NCI-H446 (cell line): Measurements from ENCODE around the gene IL2RA.
A peak's percentile ranks its signal among the peaks of the same experiment; 100 is the strongest.

Source experiments
- DNase-seq, 2 experiments: peaks; one replicate each; lab custom pipeline; 2025; lab: John Stamatoyannopoulos, UW

IL2RA gene

GRCh38 chr10:6038071-6038631, 24.0 kb downstream of the IL2RA start:
- DNase-seq, result no peak

- DNase-seq, result no peak
Observed at GRCh38 chr10:6037422-6037821, 24.7 kb downstream of the IL2RA start.

- no peak for DNase-seq
Observed at GRCh38 chr10:6036861-6037321, 25.3 kb downstream of the IL2RA start.

GRCh38 chr10:6035931-6036575, 26.1 kb downstream of the IL2RA start:
- no peak for DNase-seq

- no peak for DNase-seq
Observed at GRCh38 chr10:6035101-6035834, 26.9 kb downstream of the IL2RA start.

GRCh38 chr10:6034371-6034770, 27.8 kb downstream of the IL2RA start:
- no peak for DNase-seq

- DNase-seq, result no peak
Observed at GRCh38 chr10:6033954-6034353, 28.2 kb downstream of the IL2RA start.

GRCh38 chr10:6030940-6031339, 31.2 kb downstream of the IL2RA start:
- DNase-seq, result no peak

GRCh38 chr10:6030217-6030616, 31.9 kb downstream of the IL2RA start:
- DNase-seq, result no peak

GRCh38 chr10:6027929-6028328, 34.2 kb downstream of the IL2RA start:
- no peak for DNase-seq

GRCh38 chr10:6025683-6026255, 36.4 kb downstream of the IL2RA start:
- no peak for DNase-seq

- DNase-seq, result no peak
Observed at GRCh38 chr10:6024334-6024682, 37.9 kb downstream of the IL2RA start.

GRCh38 chr10:6023661-6024333, 38.4 kb downstream of the IL2RA start:
- DNase-seq, result no peak

- no peak for DNase-seq
Observed at GRCh38 chr10:6022660-6023059, 39.5 kb downstream of the IL2RA start.

- DNase-seq, result no peak
Observed at GRCh38 chr10:6020826-6021225, 41.3 kb downstream of the IL2RA start.

- no peak for DNase-seq
Observed at GRCh38 chr10:6019796-6020195, 42.4 kb downstream of the IL2RA start.

- DNase-seq, result no peak
Observed at GRCh38 chr10:6019010-6019782, 43.0 kb downstream of the IL2RA start.

- DNase-seq, result no peak
Observed at GRCh38 chr10:6018422-6018821, 43.7 kb downstream of the IL2RA start.

- no peak for DNase-seq
Observed at GRCh38 chr10:6017781-6018354, 44.3 kb downstream of the IL2RA start.

GRCh38 chr10:6014241-6014761, 47.9 kb downstream of the IL2RA start:
- DNase-seq, result peak; percentile 1 to 19
